ENCODE data around the gene ATXN7L1.

DNA sequence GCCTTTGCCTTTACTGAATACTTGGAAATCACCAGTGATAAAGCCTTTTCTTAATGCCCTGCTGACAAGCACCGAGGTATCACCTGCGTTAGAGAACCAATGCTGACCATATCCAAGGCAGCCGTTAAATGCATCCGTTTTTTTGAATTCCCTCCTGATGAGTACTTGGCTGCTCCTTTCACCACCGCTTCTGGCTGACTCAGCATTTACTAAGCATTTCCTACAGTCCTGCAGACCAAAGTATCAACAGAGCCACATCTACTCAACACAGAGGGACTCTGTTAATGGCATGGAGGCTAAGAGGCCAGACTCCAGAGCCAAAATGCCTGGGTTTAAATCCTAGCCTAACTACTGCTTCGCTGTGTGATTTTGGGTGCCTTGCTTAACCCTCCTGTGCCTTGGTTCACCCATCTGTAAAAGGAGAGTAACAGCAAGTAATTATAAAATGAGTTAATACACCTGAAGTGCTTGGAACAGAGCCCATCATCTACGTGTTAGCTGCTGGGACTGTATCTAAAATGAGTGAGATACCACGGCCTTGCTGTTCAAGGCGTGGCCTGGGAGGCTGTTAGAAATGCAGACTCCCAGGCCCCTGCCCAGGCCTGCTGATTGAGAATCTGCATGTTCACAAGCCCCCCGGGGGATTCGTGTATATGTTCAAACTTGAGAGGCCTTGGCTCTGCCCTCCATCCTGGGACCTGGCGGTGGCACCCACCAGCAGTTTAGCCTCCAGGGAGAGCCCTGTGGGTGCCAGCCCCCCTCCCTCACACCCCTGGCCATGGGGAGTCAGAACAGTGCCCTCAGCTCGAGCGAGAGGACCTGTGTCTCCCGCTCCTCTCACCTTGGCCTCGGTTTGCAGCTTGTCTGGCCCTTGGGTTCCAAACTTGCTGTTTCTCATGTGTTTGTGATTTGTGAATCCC lies 264.3 kb downstream of the ATXN7L1 start:
- no peak for TF ChIP-seq CTCF (IDR thresholded peaks at IDR 0.05; ENCODE audit: low read length)
- no peak for TF ChIP-seq EZH2 (optimal IDR thresholded peaks at IDR 0.05; ENCODE audit: low read depth, low read length)
- TF ChIP-seq EZH2phosphoT487 (IDR thresholded peaks at IDR 0.05; ENCODE audit: low read length) = no peak

Measured in MM.1S (cell line).